Loucy (cell line): Measurements from ENCODE around the gene HS6ST1.
"Not testable (repeated sequence)": the region's sequence is repeated elsewhere in the genome, so short reads cannot be mapped to it uniquely, and the experiment has no call there.

ENCODE experiments used
- H2AFZ ChIP-seq: fragments of 200-600 bp; sonication (generic); 2 replicates; pipeline ENCODE4 v1.6.0; 2016; ENCODE audit warnings: antibody characterized with exemption, mild to moderate bottlenecking, low read length, moderate library complexity
- H3F3A ChIP-seq: fragments of 200-600 bp; 2 replicates; pipeline ENCODE4 v1.6.0; 2016; ENCODE audit warnings: antibody characterized with exemption, low read depth, mild to moderate bottlenecking
- H3K27me3 ChIP-seq: fragments of 200-600 bp; sonication (generic); 2 replicates; pipeline ENCODE4 v1.6.1; 2014; ENCODE audit warnings: low read length, mild to moderate bottlenecking; ENCODE audit not compliant: insufficient read depth, poor library complexity, severe bottlenecking
- H3K36me3 ChIP-seq: fragments of 200-600 bp; sonication (generic); 2 replicates; pipeline ENCODE4 v1.6.1; 2016; ENCODE audit warnings: low read length; ENCODE audit not compliant: insufficient read depth
- H3K4me1 ChIP-seq: fragments of 200-600 bp; sonication (generic); 2 replicates; pipeline ENCODE4 v1.5.1; 2014; ENCODE audit warnings: low read length, mild to moderate bottlenecking; ENCODE audit not compliant: insufficient read depth, poor library complexity, severe bottlenecking
- H3K4me2 ChIP-seq: fragments of 200-600 bp; sonication (generic); 2 replicates; pipeline ENCODE4 v1.6.0; 2014; ENCODE audit warnings: antibody characterized with exemption, low read length, low read depth, mild to moderate bottlenecking; ENCODE audit not compliant: poor library complexity, severe bottlenecking
- H3K4me3 ChIP-seq: fragments of 200-600 bp; sonication (generic); 2 replicates; pipeline ENCODE4 v1.5.1; 2014; ENCODE audit warnings: low read length, mild to moderate bottlenecking, mixed read lengths; ENCODE audit not compliant: poor library complexity, severe bottlenecking
- H3K79me2 ChIP-seq: fragments of 200-600 bp; sonication (generic); 2 replicates; pipeline ENCODE4 v1.6.1; 2014; ENCODE audit warnings: low read length; ENCODE audit not compliant: insufficient read depth
- H3K9ac ChIP-seq: fragments of 200-600 bp; sonication (generic); 2 replicates; pipeline ENCODE4 v1.6.0; 2014; ENCODE audit warnings: mild to moderate bottlenecking, low read depth, low read length, moderate library complexity; ENCODE audit not compliant: poor library complexity, severe bottlenecking
- H3K9me2 ChIP-seq: fragments of 200-600 bp; sonication (generic); replicated peaks from 2 replicates; pipeline ENCODE4 v1.6.1; 2016; ENCODE audit warnings: low read depth, low read length, mixed read lengths
- H3K9me3 ChIP-seq: fragments of 200-600 bp; sonication (generic); 2 replicates; pipeline ENCODE4 v1.6.1; 2014; ENCODE audit warnings: mild to moderate bottlenecking, antibody characterized with exemption, low read length, low read depth; ENCODE audit not compliant: insufficient read depth
- H4K20me1 ChIP-seq: fragments of 200-600 bp; sonication (generic); 2 replicates; pipeline ENCODE4 v1.6.0; 2014; ENCODE audit warnings: antibody characterized with exemption, low read length, mild to moderate bottlenecking; ENCODE audit not compliant: insufficient read depth, poor library complexity, severe bottlenecking
- EZH2phosphoT487 ChIP-seq: fragments of 200-600 bp; IDR thresholded peaks from 2 replicates; pipeline ENCODE4 v1.6.1; 2018; ENCODE audit warnings: antibody characterized with exemption, mild to moderate bottlenecking, moderate library complexity, borderline replicate concordance
- TF ChIP-seq, protein P1 (sequence below): fragments of 200-600 bp; sonication (generic); conservative IDR thresholded peaks from 2 replicates; pipeline ENCODE4 v1.5.1; 2014; ENCODE audit warnings: mild to moderate bottlenecking, antibody characterized with exemption, low read length

HS6ST1 gene

DNA sequence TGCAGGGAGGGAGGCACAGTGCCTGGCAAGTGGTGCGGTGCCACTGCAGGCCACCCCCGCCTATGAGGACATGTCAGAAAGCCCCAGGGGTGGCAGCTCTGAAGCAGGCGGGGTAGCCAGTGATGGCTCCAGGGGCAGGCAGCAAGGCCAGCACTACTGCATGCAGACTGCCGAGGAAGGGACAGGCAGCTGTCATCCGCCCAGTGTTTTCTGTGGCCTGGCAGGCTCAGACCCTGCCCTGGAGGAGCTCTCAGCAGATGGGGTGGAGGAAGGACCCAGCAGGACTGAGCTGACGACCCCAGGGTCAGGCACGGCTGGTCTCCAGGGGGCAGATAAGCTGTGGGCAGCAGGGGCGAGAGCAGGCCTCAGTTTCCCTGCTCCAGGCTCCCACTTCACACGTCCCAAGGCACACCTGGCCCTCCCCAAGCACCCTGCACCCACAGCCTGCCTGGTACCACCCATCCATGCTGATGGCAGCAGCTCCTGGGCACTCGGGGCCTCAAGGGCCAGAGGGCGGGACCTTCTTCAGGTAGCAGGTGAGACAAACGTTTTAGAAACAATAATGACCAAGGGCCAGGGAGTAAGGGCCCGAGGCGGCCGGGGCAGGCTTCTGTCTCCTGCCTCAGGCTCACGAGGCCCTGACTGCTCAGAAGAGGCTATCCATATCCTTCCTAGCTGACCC, 48.5 kb downstream of the HS6ST1 start:
- no peak overlapping the region for H3K4me2 ChIP-seq
- no peak overlapping the region for H2AFZ ChIP-seq
- H3K9me3 ChIP-seq, result no peaks in the 10 kb centered on the region
- peaks cover 92% of the 10 kb centered on the region for H3K36me3 ChIP-seq
- no peaks in the 10 kb centered on the region for H3K4me1 ChIP-seq
- no peak overlapping the region for H3K4me3 ChIP-seq
- H3K79me2 ChIP-seq, result peaks cover 65% of the 10 kb centered on the region
- no peaks in the 10 kb centered on the region for H3K27me3 ChIP-seq
- H3K9me2 ChIP-seq, result no peaks in the 10 kb centered on the region
- TF ChIP-seq, protein P1, sequence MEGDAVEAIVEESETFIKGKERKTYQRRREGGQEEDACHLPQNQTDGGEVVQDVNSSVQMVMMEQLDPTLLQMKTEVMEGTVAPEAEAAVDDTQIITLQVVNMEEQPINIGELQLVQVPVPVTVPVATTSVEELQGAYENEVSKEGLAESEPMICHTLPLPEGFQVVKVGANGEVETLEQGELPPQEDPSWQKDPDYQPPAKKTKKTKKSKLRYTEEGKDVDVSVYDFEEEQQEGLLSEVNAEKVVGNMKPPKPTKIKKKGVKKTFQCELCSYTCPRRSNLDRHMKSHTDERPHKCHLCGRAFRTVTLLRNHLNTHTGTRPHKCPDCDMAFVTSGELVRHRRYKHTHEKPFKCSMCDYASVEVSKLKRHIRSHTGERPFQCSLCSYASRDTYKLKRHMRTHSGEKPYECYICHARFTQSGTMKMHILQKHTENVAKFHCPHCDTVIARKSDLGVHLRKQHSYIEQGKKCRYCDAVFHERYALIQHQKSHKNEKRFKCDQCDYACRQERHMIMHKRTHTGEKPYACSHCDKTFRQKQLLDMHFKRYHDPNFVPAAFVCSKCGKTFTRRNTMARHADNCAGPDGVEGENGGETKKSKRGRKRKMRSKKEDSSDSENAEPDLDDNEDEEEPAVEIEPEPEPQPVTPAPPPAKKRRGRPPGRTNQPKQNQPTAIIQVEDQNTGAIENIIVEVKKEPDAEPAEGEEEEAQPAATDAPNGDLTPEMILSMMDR, result no peak
- TF ChIP-seq EZH2phosphoT487, result no peak
- peaks cover 3% of the 10 kb centered on the region; the same call in 1 of the 2 replicates for H3F3A ChIP-seq
- no peak overlapping the region for H3K9ac ChIP-seq
- H4K20me1 ChIP-seq, result peaks cover 76% of the 10 kb centered on the region

GRCh38 chr2:128269063-128269989, 49.3 kb downstream of the HS6ST1 start:
- H3K27me3 ChIP-seq, result no peaks in the 10 kb centered on the region
- H3K79me2 ChIP-seq, result peaks cover 57% of the 10 kb centered on the region
- no peak overlapping the region for H3K9ac ChIP-seq
- peaks cover 4% of the 10 kb centered on the region; the same call in 1 of the 2 replicates for H3F3A ChIP-seq
- no peaks in the 10 kb centered on the region for H3K9me3 ChIP-seq
- H3K4me3 ChIP-seq, result no peak overlapping the region
- no peak overlapping the region for H3K4me2 ChIP-seq
- no peaks in the 10 kb centered on the region for H3K9me2 ChIP-seq
- peaks cover 90% of the 10 kb centered on the region; the same call in 1 of the 2 replicates for H3K36me3 ChIP-seq
- peaks cover 74% of the 10 kb centered on the region for H4K20me1 ChIP-seq
- H3K4me1 ChIP-seq, result no peaks in the 10 kb centered on the region
- TF ChIP-seq, protein P1, result no peak
- no peak for TF ChIP-seq EZH2phosphoT487
- no peak overlapping the region for H2AFZ ChIP-seq

DNA sequence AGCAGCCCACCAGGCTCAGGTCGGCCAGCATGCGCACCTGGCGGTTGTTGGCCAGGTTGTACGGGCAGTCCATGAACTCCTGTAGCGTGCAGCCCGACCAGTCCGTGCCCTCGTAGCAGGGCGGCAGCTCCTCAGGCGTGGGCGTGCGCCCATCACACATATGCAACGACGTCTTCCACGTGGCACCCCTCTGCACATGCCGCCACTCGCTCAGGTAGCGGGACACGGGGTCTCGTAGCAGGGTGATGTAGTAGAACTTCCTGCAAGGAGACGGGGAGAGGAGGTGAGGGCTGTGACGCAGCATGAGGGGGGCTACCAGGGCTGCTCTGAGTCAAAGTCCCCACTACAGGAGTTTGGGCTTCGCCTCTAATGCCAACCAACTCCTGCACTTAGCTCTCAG, 50.1 kb downstream of the HS6ST1 start:
- Histone ChIP-seq H3K36me3 (peaks cover 83% of the 10 kb centered on the region; the same call in 1 of the 2 replicates), H3K79me2 (peaks cover 49% of the 10 kb centered on the region), H4K20me1 (peaks cover 71% of the 10 kb centered on the region)
- H3K4me2 ChIP-seq, H3K4me3 ChIP-seq, H3K9me2 ChIP-seq, H3F3A ChIP-seq, H3K9ac ChIP-seq, H2AFZ ChIP-seq, H3K27me3 ChIP-seq, H3K9me3 ChIP-seq, H3K4me1 ChIP-seq: not testable (repeated sequence)

DNA sequence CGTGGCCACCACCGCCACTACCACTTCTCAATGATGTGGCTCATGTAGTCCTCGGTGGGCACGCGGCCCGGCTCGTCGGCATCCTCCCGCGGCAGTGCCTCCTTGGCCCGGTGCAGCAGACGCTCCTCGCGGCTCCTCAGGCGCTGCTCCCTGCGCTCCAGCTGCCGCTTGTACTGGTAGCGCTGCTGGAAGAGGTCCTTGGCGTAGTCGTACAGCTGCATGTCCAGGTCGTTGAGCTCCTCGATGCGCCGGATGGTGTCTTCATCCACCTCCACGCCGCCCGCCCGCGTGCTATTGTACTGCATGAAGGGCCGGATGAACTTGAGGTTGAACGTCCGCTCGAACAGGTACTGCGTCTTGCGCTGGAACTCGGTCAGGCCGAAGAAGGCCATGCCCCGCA, 50.5 kb downstream of the HS6ST1 start:
- H3K9me3 ChIP-seq, H3F3A ChIP-seq: not testable (repeated sequence)
- H3K36me3 ChIP-seq, result peaks cover 78% of the 10 kb centered on the region; the same call in 1 of the 2 replicates

GRCh38 chr2:128267649-128268048, 51.0 kb downstream of the HS6ST1 start:
- H2AFZ ChIP-seq, H3K4me3 ChIP-seq, H3K4me1 ChIP-seq, H3K9me2 ChIP-seq, H3K9ac ChIP-seq, H3K9me3 ChIP-seq, H3K27me3 ChIP-seq, H3K4me2 ChIP-seq, H3F3A ChIP-seq: not testable (repeated sequence)
- Histone ChIP-seq H3K79me2 (peaks cover 40% of the 10 kb centered on the region), H4K20me1 (peaks cover 66% of the 10 kb centered on the region), H3K36me3 (peaks cover 73% of the 10 kb centered on the region; the same call in 1 of the 2 replicates)

More for the DNA sequence above, 50.5 kb downstream of the HS6ST1 start:
- H3K4me3 ChIP-seq, H3K27me3 ChIP-seq, H2AFZ ChIP-seq, H3K9ac ChIP-seq, H3K4me2 ChIP-seq, H3K9me2 ChIP-seq, H3K4me1 ChIP-seq: not testable (repeated sequence)
- Histone ChIP-seq H4K20me1 (peaks cover 67% of the 10 kb centered on the region), H3K79me2 (peaks cover 45% of the 10 kb centered on the region)
